OCI-LY7 (cell line): ENCODE measurements around the gene HPGDS. TPM values are rescaled to one million over a fixed set of nuclear protein-coding genes. Genes with fewer than 3 reads are reported as not detected.

Experiments used
- BruUV-seq: library from RNA; stranded (reverse); fragments of 400-500 nt; replicated peaks from 2 replicates; lab custom pipeline; 2021; lab: Mats Ljungman, UMichigan
- CTCF ChIA-PET: fragments of 300-600 bp; sonication (Branson Sonifier 250); formaldehyde crosslinking; loops from one replicate; lab custom pipeline; 2022; ENCODE audit warnings: antibody characterized with exemption; ENCODE audit not compliant: unreplicated experiment; lab: Charles Lee
- POLR2A ChIA-PET: fragments of 300-600 bp; sonication (Branson Sonifier 250); formaldehyde crosslinking; loops from one replicate; lab custom pipeline; 2022; ENCODE audit warnings: antibody characterized with exemption; lab: Charles Lee
- DNase-seq: peaks from one replicate; pipeline ENCODE4 v3.0.0-alpha.2; 2015; ENCODE audit warnings: low spot score
- H2AFZ ChIP-seq: fragments of 200-600 bp; sonication (generic), shearing (Covaris generic); 2 replicates; pipeline ENCODE4 v1.6.1; 2014; ENCODE audit warnings: mild to moderate bottlenecking, antibody characterized with exemption, low read length, moderate library complexity
- H3K27ac ChIP-seq: fragments of 200-600 bp; sonication (generic); 2 replicates; pipeline ENCODE4 v1.5.1; 2014; ENCODE audit warnings: mixed run types, low read depth, mild to moderate bottlenecking, moderate library complexity, low read length, inconsistent platforms; ENCODE audit not compliant: poor library complexity, severe bottlenecking
- H3K36me3 ChIP-seq: fragments of 200-600 bp; sonication (generic); 2 replicates; pipeline ENCODE4 v1.6.1; 2014; ENCODE audit warnings: mild to moderate bottlenecking, antibody characterized with exemption, low read length, moderate library complexity, mixed read lengths; ENCODE audit not compliant: insufficient read depth
- H3K4me1 ChIP-seq: fragments of 200-600 bp; sonication (generic); 2 replicates; pipeline ENCODE4 v1.5.1; 2014; ENCODE audit warnings: mild to moderate bottlenecking, low read length; ENCODE audit not compliant: insufficient read depth, poor library complexity, severe bottlenecking
- H3K4me2 ChIP-seq: fragments of 200-600 bp; sonication (generic); 2 replicates; pipeline ENCODE4 v1.6.1; 2014; ENCODE audit warnings: mild to moderate bottlenecking, low read length
- H3K4me3 ChIP-seq: fragments of 200-600 bp; sonication (generic); 2 replicates; pipeline ENCODE4 v1.5.1; 2014; ENCODE audit warnings: mild to moderate bottlenecking, low read depth, low read length; ENCODE audit not compliant: poor library complexity, severe bottlenecking
- H3K79me2 ChIP-seq: fragments of 200-600 bp; sonication (generic); 2 replicates; pipeline ENCODE4 v1.6.1; 2016; ENCODE audit warnings: low read depth, mild to moderate bottlenecking, low read length, moderate library complexity, mixed read lengths; ENCODE audit not compliant: insufficient read depth
- H3K9me2 ChIP-seq: fragments of 200-600 bp; sonication (generic); 2 replicates; pipeline ENCODE4 v1.6.1; 2016; ENCODE audit warnings: mild to moderate bottlenecking, low read length, mixed read lengths; ENCODE audit not compliant: insufficient read depth
- H3K9me3 ChIP-seq: fragments of 200-600 bp; sonication (generic); 2 replicates; pipeline ENCODE4 v1.6.1; 2014; ENCODE audit warnings: mild to moderate bottlenecking, mixed run types, low read length, mixed read lengths
- H4K20me1 ChIP-seq: fragments of 200-600 bp; sonication (generic); 2 replicates; pipeline ENCODE4 v1.6.1; 2014; ENCODE audit warnings: mild to moderate bottlenecking, antibody characterized with exemption, low read length, moderate library complexity, mixed read lengths; ENCODE audit not compliant: insufficient read depth
- CTCF ChIP-seq: fragments of 200-600 bp; sonication (generic); conservative IDR thresholded peaks from 2 replicates; pipeline ENCODE4 v1.5.1; 2014; ENCODE audit warnings: mild to moderate bottlenecking, antibody characterized with exemption, low read length, moderate library complexity, mixed read lengths
- EZH2phosphoT487 ChIP-seq: fragments of 200-600 bp; sonication (generic); IDR thresholded peaks from 2 replicates; pipeline ENCODE4 v1.6.1; 2018; ENCODE audit warnings: low read depth, borderline replicate concordance, mild to moderate bottlenecking, mixed run types, antibody characterized with exemption, low read length, moderate library complexity, mixed read lengths
- intact Hi-C: fragments of 100-400 bp; cut with micrococcal nuclease; formaldehyde crosslinking; loops from one replicate; pipeline ENCODE4 v1.10.0; 2022; ENCODE audit not compliant: unreplicated experiment
- total RNA-seq, 2 experiments: library from RNA; depleted of rRNA in 1 of 2; stranded (reverse); fragments of >200 nt in 1 of 2; shearing (Covaris generic) in 1 of 2; gene quantifications; 2 replicates each; pipeline ENCODE4 v1.2.3, GENCODE V29; 2014 to 2022

The HPGDS gene
- total RNA-seq, 2 experiments from 2014 or later = not detected

- no peaks in the 10 kb centered on the region for H3K79me2 ChIP-seq
- H3K27ac ChIP-seq = no peak overlapping the region
- intact Hi-C loops = no loop called here
- ChIA-PET POLR2A (interaction anchor here (0.6 to 0.7 kb wide), 2 partner anchors 93 to 277 kb away, joined by 3 read pairs; no protein-coding TSS in a partner anchor), CTCF (no interaction called here)
- no peaks in the 10 kb centered on the region for H3K9me2 ChIP-seq
- no peak for DNase-seq
- H3K9me3 ChIP-seq = no peaks in the 10 kb centered on the region
- no peaks in the 10 kb centered on the region for H3K4me1 ChIP-seq
- H3K4me3 ChIP-seq = no peak overlapping the region
- H2AFZ ChIP-seq = no peak overlapping the region
- H3K4me2 ChIP-seq = no peak overlapping the region
- no peaks in the 10 kb centered on the region for H4K20me1 ChIP-seq
- H3K36me3 ChIP-seq = no peaks in the 10 kb centered on the region
- BruUV-seq = no TSS peak
- TF ChIP-seq EZH2phosphoT487 (no peak), CTCF (no peak)
Observed at GRCh38 chr4:94306713-94307112, 35.9 kb downstream of the HPGDS start.

DNA sequence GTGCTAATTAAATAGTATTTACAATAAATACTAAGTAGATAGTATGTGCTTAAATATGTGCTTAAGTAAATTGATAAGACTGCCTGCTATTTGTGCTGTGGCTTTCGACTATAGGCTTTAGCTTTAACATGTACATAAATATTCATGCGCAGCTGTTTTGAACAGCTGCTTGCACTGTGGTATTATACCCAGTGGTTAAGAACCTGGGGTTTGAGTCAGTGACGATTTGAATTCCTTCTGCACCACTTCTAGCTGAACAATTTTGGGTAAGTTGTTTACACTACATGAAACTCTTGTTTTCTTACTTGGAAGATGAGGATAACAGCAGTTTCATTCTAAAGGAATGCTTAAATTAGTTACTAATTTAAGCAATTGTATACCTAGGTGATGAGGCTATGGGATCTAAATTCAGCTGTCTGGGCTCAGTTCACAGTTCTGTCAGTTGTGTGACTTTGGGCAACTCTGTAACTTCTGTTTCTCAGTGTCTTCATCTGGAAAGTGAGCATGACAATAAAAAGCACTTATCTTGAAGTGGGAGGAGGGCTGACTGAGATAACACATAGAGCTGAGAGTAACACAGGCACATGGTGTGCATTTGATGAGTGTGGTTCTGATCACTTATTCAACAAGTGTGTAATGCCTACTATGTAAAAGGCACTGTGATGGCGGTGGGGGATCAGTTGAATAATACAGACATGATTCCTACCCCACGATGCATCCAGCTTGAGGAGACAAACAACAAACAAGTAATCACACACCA is 37.0 kb downstream of the HPGDS start:
- Histone ChIP-seq H2AFZ (no peak overlapping the region), H4K20me1 (no peaks in the 10 kb centered on the region), H3K79me2 (no peaks in the 10 kb centered on the region), H3K4me3 (no peak overlapping the region), H3K4me1 (no peaks in the 10 kb centered on the region), H3K36me3 (no peaks in the 10 kb centered on the region), H3K27ac (no peak overlapping the region), H3K9me2 (no peaks in the 10 kb centered on the region), H3K9me3 (no peaks in the 10 kb centered on the region), H3K4me2 (no peak overlapping the region)
- no peak for DNase-seq
- POLR2A ChIA-PET = interaction anchor here (0.9 kb wide), 1 partner anchor 120 kb away, joined by 3 read pairs; no protein-coding TSS in a partner anchor
- CTCF ChIA-PET = no interaction called here
- intact Hi-C loops = loop anchor here (2.0 kb wide), 1 partner anchor 85 kb away; no protein-coding TSS in a partner anchor
- TF ChIP-seq CTCF (no peak), EZH2phosphoT487 (no peak)
- no TSS peak for BruUV-seq
